SK-N-SH (cell line): Measurements from ENCODE around the gene ARAP1. TPM values are rescaled to one million over a fixed set of nuclear protein-coding genes. Genes with fewer than 3 reads are reported as not detected.

Experiments used
- CTCF ChIA-PET: fragments of 300-600, 350-600 bp; formaldehyde crosslinking; extraction: SDS; loops from one replicate; lab custom pipeline; 2021; lab: Yijun Ruan, JAX
- POLR2A ChIA-PET: fragments of 350-600 bp; sonication (Branson Sonifier 250); formaldehyde crosslinking; extraction: SDS; loops from one replicate; lab custom pipeline; 2020; ENCODE audit warnings: antibody characterized with exemption, inconsistent platforms; lab: Yijun Ruan, JAX
- DNase-seq: peaks from one replicate; pipeline ENCODE4 v3.0.0; 2012
- H2AFZ ChIP-seq: fragments of 200-600 bp; sonication (generic); 2 replicates; pipeline ENCODE4 v1.8.1; 2016; ENCODE audit warnings: antibody characterized with exemption, mild to moderate bottlenecking, low read depth
- H3F3A ChIP-seq: fragments of 200-600 bp; sonication (generic); replicated peaks from 2 replicates; pipeline ENCODE3; 2016; ENCODE audit warnings: antibody characterized with exemption, mild to moderate bottlenecking; ENCODE audit not compliant: insufficient read depth
- H3K27ac ChIP-seq, 2 experiments: fragments of 200-500 bp in 1 of 2; fragments of 200-600 bp in 1 of 2; sonication (Bioruptor generic) in 1 of 2; sonication (generic), shearing (Covaris generic) in 1 of 2; 2 replicates each; pipeline versions ENCODE4 v1.5.1 to v1.6.1; 2014 to 2016; ENCODE audit warnings: low read depth in 2 of 2, inconsistent platforms in 1 of 2, low read length in 1 of 2, mild to moderate bottlenecking in 1 of 2, mixed read lengths in 1 of 2
- H3K27me3 ChIP-seq: fragments of 200-600 bp; sonication (generic), shearing (Covaris generic); 2 replicates; pipeline ENCODE4 v1.6.1; 2016; ENCODE audit warnings: mixed run types; ENCODE audit not compliant: insufficient read depth
- H3K36me3 ChIP-seq, 2 experiments: fragments of 200-500 bp in 1 of 2; fragments of 200-600 bp in 1 of 2; sonication (Bioruptor generic) in 1 of 2; sonication (generic) in 1 of 2; replicated peaks in 1 of 2; 2 replicates each; pipeline versions ENCODE3 to v1.5.1; 2014 to 2016; ENCODE audit warnings: low read length in 1 of 2, mild to moderate bottlenecking in 1 of 2; ENCODE audit not compliant: insufficient read depth in 2 of 2, control insufficient read depth in 1 of 2
- H3K4me1 ChIP-seq, 2 experiments: fragments of 200-500 bp in 1 of 2; fragments of 200-600 bp in 1 of 2; sonication (Bioruptor generic) in 1 of 2; sonication (generic), shearing (Covaris generic) in 1 of 2; 2 replicates each; pipeline versions ENCODE4 v1.5.1 to v1.6.1; 2014 to 2016; ENCODE audit warnings: low read depth in 1 of 2, low read length in 1 of 2, mixed run types in 1 of 2; ENCODE audit not compliant: insufficient read depth in 2 of 2, control insufficient read depth in 1 of 2
- H3K4me2 ChIP-seq: fragments of 200-600 bp; sonication (generic), shearing (Covaris generic); 2 replicates; pipeline ENCODE4 v1.6.1; 2017; ENCODE audit warnings: mixed run types
- H3K4me3 ChIP-seq, 2 experiments: fragments of 200-500 bp in 1 of 2; fragments of 200-600 bp in 1 of 2; sonication (Bioruptor generic) in 1 of 2; sonication (generic), shearing (Covaris generic) in 1 of 2; 2 replicates each; pipeline versions ENCODE4 v1.5.1 to v1.8.1; 2014 to 2016; ENCODE audit warnings: low read depth in 2 of 2, inconsistent platforms in 1 of 2, low read length in 1 of 2, mild to moderate bottlenecking in 1 of 2, mixed read lengths in 1 of 2, moderate library complexity in 1 of 2
- H3K79me2 ChIP-seq: fragments of 200-600 bp; sonication (generic); 2 replicates; pipeline ENCODE4 v1.8.1; 2017; ENCODE audit warnings: mild to moderate bottlenecking; ENCODE audit not compliant: insufficient read depth
- H3K9ac ChIP-seq: fragments of 200-600 bp; sonication (generic); 2 replicates; pipeline ENCODE4 v1.6.1; 2017; ENCODE audit warnings: mixed run types
- H3K9me2 ChIP-seq: fragments of 200-600 bp; sonication (generic); 2 replicates; pipeline ENCODE4 v1.6.1; 2017; ENCODE audit warnings: mixed run types
- H3K9me3 ChIP-seq: fragments of 200-600 bp; sonication (generic); 2 replicates; pipeline ENCODE4 v1.6.1; 2017; ENCODE audit warnings: mixed run types, mild to moderate bottlenecking, moderate library complexity
- H4K20me1 ChIP-seq: fragments of 200-600 bp; sonication (generic); 2 replicates; pipeline ENCODE4 v1.6.1; 2017; ENCODE audit warnings: mild to moderate bottlenecking, mixed run types; ENCODE audit not compliant: insufficient read depth
- EZH2phosphoT487 ChIP-seq: fragments of 200-600 bp; sonication (generic); IDR thresholded peaks from 2 replicates; pipeline ENCODE4 v1.6.1; 2017; ENCODE audit warnings: low read depth, mixed run types, mild to moderate bottlenecking, antibody characterized with exemption, moderate library complexity, borderline replicate concordance
- FOXJ3 ChIP-seq: sonication (generic); formaldehyde crosslinking; IDR thresholded peaks from 2 replicates; pipeline ENCODE4 v1.5.1; 2020; ENCODE audit warnings: mild to moderate bottlenecking, missing genetic modification reagents
- MAX ChIP-seq: IDR thresholded peaks from 2 replicates; pipeline ENCODE4 v1.4.0; 2012; ENCODE audit warnings: low read depth
- MXI1 ChIP-seq: IDR thresholded peaks from 2 replicates; pipeline ENCODE4 v1.6.1; 2012; ENCODE audit warnings: mild to moderate bottlenecking, low read depth, low read length, improper control_type of control experiment
- REST ChIP-seq: IDR thresholded peaks from 2 replicates; pipeline ENCODE4 v1.6.1; 2012; ENCODE audit warnings: mild to moderate bottlenecking, low read depth, low read length, moderate library complexity
- RFX5 ChIP-seq: IDR thresholded peaks from 2 replicates; pipeline ENCODE4 v1.6.1; 2012; ENCODE audit warnings: mild to moderate bottlenecking, improper control_type of control experiment, low read length
- WGBS: methylation state at CpG from one replicate; pipeline ENCODE4 v1.1.6; 2017; ENCODE audit warnings: low lambda C conversion rate; 5-methylcytosine and 5-hydroxymethylcytosine counted together
- polyA plus RNA-seq, 3 experiments: library from polyadenylated mRNA; depleted of rRNA; stranded (reverse); fragments of >200 nt; gene quantifications; 2 replicates each; pipeline ENCODE4 v1.2.3, GENCODE V29; 2012

Gene ARAP1
- polyA plus RNA-seq, 1 of the 3 experiments (the other 2 are of a cell fraction), result 56.6 TPM

- Histone ChIP-seq H3K9me3 (no peaks in the 10 kb centered on the region), H3K27me3 (no peaks in the 10 kb centered on the region), H3K4me2 (no peak overlapping the region), H3K4me1 (peaks cover 15 to 20% of the 10 kb centered on the region in 2 experiments; a peak in 3 of 4 replicates), H4K20me1 (no peaks in the 10 kb centered on the region), H3F3A (peaks cover 7% of the 10 kb centered on the region), H3K36me3 (no peaks in the 10 kb centered on the region), H3K79me2 (peaks cover 25% of the 10 kb centered on the region; the same call in 1 of the 2 replicates), H3K27ac (no peak overlapping the region), H3K9me2 (no peaks in the 10 kb centered on the region), H3K9ac (no peak overlapping the region), H2AFZ (no peak overlapping the region), H3K4me3 (no peak overlapping the region)
- WGBS, result 96% methylated on average over 40 of the region's 48 CpGs
- POLR2A ChIA-PET, result no interaction called here
- no peak for DNase-seq
- CTCF ChIA-PET, result interaction anchor here (1.7 kb wide), 1 partner anchor 29 kb away, joined by 6 read pairs; no protein-coding TSS in a partner anchor
- TF ChIP-seq MXI1 (no peak), EZH2phosphoT487 (no peak), FOXJ3 (no peak), MAX (no peak), REST (no peak)
Measured at GRCh38 chr11:72754544-72755155, 2.4 kb upstream of the ARAP1 start.

GRCh38 chr11:72754149-72754543 is 1.9 kb upstream of the ARAP1 start:
- no peaks in the 10 kb centered on the region for H3K36me3 ChIP-seq

More at GRCh38 chr11:72754149-72754543, 1.9 kb upstream of the ARAP1 start:
- Histone ChIP-seq H3K9me2 (no peaks in the 10 kb centered on the region), H3K4me2 (no peak overlapping the region), H3K27ac (no peak overlapping the region), H3K79me2 (peaks cover 25% of the 10 kb centered on the region; the same call in 1 of the 2 replicates), H3K9ac (no peak overlapping the region), H3F3A (peaks cover 7% of the 10 kb centered on the region), H3K4me3 (no peak overlapping the region), H3K4me1 (peaks cover 15 to 20% of the 10 kb centered on the region in 2 experiments; a peak in 3 of 4 replicates), H2AFZ (no peak overlapping the region), H3K27me3 (no peaks in the 10 kb centered on the region), H3K9me3 (no peaks in the 10 kb centered on the region), H4K20me1 (no peaks in the 10 kb centered on the region)
- ChIA-PET CTCF (interaction anchor here (1.7 kb wide), 1 partner anchor 29 kb away, joined by 6 read pairs; no protein-coding TSS in a partner anchor), POLR2A (no interaction called here)
- WGBS, result 82% methylated on average over 8 of the region's 8 CpGs
- no peak for DNase-seq
- TF ChIP-seq RFX5, result no peak
- TF ChIP-seq, all 33 proteins: peak for 0
